ENCODE measurements around the gene HEATR9.

HEATR9 gene

DNA sequence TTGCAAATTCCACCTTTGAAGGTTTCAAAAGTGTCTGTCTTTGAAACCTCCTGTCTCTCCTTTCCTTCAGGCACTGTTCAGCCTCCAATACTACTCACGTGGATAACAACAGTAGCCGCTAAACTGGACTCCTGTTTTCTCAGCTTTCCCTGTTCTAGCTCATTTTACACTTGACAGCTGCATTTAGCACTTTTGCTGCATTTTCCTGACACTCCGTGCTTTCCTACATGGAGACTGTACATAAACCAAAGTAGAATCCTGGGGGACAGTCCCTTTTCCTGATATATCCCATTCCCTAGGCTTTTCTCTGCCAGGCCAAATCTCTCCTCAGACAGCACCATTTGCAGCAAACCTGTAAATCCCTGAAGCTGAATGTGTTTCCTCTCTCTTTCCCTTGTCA is 7.8 kb upstream of the HEATR9 start:
- WGBS, 2 experiments (ENCODE audit: insufficient coverage in 2 of 2), result 91 to 94% methylated on average over 3 of the region's 3 CpGs
- no peak overlapping the region for H3K4me3 ChIP-seq (ENCODE audit: extremely low read depth, insufficient read depth, low read length, poor library complexity, severe bottlenecking)
- no peaks in the 10 kb centered on the region for H3K36me3 ChIP-seq (ENCODE audit: control insufficient read depth, insufficient read depth, low read length)
- no peak overlapping the region for H3K27ac ChIP-seq (ENCODE audit: low read depth, low read length, severe bottlenecking)
- H3K4me1 ChIP-seq (ENCODE audit: control insufficient read depth, insufficient read depth, low read length, poor library complexity, severe bottlenecking), result no peaks in the 10 kb centered on the region
- H3K9me3 ChIP-seq (ENCODE audit: control insufficient read depth, low read length), result no peaks in the 10 kb centered on the region

DNA sequence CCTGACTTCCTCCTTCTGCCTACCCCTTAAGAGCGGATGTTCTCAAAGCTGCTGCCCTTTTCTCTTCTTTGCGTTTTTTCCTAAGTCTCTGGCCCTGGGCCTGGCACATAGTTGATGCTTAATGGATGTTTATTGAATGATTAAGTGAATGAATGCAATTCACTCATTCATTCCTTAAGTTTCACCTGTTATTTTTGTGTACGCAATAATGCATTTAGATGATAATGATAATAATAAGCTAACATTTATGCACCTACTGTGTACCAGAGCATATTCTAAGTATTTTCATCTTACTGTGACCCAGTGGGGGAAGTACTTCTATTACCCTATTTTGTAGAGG is 7.1 kb upstream of the HEATR9 start:
- Histone ChIP-seq H3K9me3 (ENCODE audit: control insufficient read depth, low read length) (no peaks in the 10 kb centered on the region), H3K36me3 (ENCODE audit: control insufficient read depth, insufficient read depth, low read length) (no peaks in the 10 kb centered on the region), H3K4me3 (ENCODE audit: extremely low read depth, insufficient read depth, low read length, poor library complexity, severe bottlenecking) (no peak overlapping the region), H3K27ac (ENCODE audit: low read depth, low read length, severe bottlenecking) (no peak overlapping the region), H3K4me1 (ENCODE audit: control insufficient read depth, insufficient read depth, low read length, poor library complexity, severe bottlenecking) (no peaks in the 10 kb centered on the region)
- WGBS, 2 experiments (ENCODE audit: insufficient coverage in 2 of 2), result 100% methylated on average over 1 of the region's 3 CpGs; no CpG with 5 or more reads in 1 of the 2 experiments

DNA sequence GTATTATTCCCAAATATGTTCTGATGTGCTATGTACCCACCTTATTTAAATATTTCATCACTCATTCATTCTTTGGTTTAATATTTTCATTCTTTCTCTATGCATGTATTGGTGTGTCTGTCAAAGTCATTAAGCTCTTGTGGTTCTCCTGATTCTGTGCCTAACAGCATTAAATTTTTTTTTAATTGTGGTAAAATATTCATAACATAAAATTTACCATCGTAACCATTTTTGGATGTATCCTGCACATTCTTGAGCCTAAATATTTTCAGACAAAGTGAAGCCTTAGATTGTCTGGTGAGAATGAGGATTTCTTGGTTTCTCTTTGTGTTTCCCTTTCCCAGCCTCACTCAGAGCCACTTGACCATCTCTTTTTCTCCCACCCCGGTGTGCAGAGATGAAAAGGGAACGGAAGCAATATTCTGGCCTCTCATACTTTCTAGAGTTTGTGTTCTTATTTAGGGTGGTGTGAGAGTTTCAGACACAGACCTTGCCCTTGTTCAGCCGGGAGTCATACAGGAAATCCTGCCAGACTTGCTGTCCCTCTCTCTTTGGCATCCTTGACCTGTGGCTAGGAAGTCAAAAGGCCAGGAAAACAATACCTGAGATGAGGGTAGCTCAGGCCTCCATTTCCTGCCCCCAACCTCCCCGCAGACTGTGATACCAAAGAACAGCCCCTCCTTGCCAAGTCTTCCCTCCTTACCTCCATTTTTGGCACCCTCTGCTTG is 6.5 kb upstream of the HEATR9 start:
- no peak overlapping the region for H3K27ac ChIP-seq (ENCODE audit: low read depth, low read length, severe bottlenecking)

DNA sequence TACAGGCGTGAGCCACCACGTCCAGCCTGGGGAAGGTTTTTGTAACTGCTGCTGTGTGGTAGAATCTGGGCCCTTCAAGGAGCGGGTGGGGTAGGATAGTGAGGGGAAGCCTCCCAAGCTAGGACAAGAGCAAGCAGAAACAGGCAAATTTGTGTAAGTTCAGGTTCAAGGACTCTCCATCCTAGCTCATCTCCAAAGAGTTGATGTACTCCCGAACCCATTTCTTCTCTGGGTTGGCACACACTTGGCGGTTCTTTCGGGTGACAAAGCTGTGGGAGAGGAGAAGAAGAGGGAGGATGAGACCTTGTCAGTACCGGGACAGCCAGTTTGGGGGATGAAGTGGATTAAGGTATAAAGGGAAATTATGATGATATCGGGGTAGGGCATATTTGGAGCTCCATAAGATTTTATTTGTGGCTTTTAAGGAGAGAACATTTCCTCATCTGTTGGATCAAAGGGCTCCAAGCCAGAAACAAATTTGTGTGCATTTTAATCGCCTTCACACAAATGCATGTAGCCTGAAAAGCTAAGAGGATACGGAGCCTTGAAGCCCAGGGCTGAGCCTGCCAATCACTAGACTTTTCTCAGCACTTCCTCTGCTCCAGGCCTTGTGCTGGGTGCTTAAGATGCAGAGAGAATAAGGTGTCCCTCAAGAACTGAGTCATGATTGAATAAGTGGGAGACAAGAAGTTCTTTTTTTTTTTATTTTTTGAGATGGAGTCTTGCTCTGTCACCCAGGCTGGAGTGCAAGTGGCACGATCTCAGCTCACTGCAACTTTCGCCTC is 3.7 kb upstream of the HEATR9 start:
- WGBS, 2 experiments (ENCODE audit: insufficient coverage in 2 of 2), result 98 to 100% methylated on average over 6 to 8 of the region's 12 CpGs
- no peaks in the 10 kb centered on the region for H3K36me3 ChIP-seq (ENCODE audit: control insufficient read depth, insufficient read depth, low read length)
- no peak overlapping the region for H3K4me3 ChIP-seq (ENCODE audit: extremely low read depth, insufficient read depth, low read length, poor library complexity, severe bottlenecking)
- H3K4me1 ChIP-seq (ENCODE audit: control insufficient read depth, insufficient read depth, low read length, poor library complexity, severe bottlenecking), result no peaks in the 10 kb centered on the region
- no peaks in the 10 kb centered on the region for H3K9me3 ChIP-seq (ENCODE audit: control insufficient read depth, low read length)
- no peak overlapping the region for H3K27ac ChIP-seq (ENCODE audit: low read depth, low read length, severe bottlenecking)

More for the DNA sequence above, 6.5 kb upstream of the HEATR9 start:
- WGBS, 2 experiments (ENCODE audit: insufficient coverage in 2 of 2), result 58 to 79% methylated on average over 2 of the region's 5 CpGs
- Histone ChIP-seq H3K4me1 (ENCODE audit: control insufficient read depth, insufficient read depth, low read length, poor library complexity, severe bottlenecking) (no peaks in the 10 kb centered on the region), H3K9me3 (ENCODE audit: control insufficient read depth, low read length) (no peaks in the 10 kb centered on the region), H3K4me3 (ENCODE audit: extremely low read depth, insufficient read depth, low read length, poor library complexity, severe bottlenecking) (no peak overlapping the region), H3K36me3 (ENCODE audit: control insufficient read depth, insufficient read depth, low read length) (no peaks in the 10 kb centered on the region)

DNA sequence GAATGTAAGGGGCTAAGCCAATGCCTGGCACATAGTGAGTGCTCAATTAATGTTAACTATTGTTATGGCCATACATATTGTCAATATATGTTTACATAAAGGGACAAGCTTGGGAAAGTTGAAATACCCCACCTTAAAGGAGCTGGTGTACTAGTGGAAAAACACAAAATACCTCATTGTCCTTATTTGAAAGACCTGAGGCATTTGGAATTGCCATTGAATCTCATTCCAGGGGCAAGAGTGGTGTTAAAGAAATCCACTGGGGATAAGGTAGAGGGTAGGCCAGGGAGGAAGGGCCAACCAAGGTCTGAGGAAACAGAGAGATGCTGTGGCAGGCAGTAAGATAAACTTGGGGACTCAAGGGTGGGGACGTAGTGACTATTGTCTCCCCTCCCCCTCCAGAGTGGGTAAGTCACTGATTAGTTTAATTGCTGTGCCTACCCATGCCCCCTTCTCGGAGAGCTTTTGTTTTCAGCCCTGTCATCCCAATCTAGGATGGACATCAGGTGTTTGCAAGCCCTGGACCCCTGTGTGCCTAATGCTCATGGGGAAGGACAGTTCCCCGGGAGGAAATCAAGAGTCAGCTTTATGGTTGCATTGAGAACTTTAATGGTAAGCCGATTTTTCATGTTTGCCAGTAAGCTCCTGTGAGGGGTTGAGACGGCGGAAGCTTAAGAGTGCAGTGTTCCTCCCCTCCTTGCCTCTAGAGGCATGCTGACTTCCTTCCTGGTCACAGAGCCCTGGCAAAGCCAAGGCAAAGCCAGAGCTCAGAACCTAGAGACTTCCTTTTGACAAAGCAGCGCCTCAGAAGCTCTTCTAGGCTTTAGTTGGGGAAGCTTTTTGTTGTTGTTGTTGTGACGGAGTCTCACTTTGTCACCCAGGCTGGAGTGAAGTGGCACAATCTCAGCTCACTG is 2.5 kb upstream of the HEATR9 start:
- WGBS, 2 experiments (ENCODE audit: insufficient coverage in 2 of 2), result 86 to 87% methylated on average over 4 to 6 of the region's 8 CpGs
- Histone ChIP-seq H3K27ac (ENCODE audit: low read depth, low read length, severe bottlenecking) (no peak overlapping the region), H3K36me3 (ENCODE audit: control insufficient read depth, insufficient read depth, low read length) (no peaks in the 10 kb centered on the region), H3K9me3 (ENCODE audit: control insufficient read depth, low read length) (no peaks in the 10 kb centered on the region), H3K4me1 (ENCODE audit: control insufficient read depth, insufficient read depth, low read length, poor library complexity, severe bottlenecking) (no peaks in the 10 kb centered on the region), H3K4me3 (ENCODE audit: extremely low read depth, insufficient read depth, low read length, poor library complexity, severe bottlenecking) (no peak overlapping the region)

DNA sequence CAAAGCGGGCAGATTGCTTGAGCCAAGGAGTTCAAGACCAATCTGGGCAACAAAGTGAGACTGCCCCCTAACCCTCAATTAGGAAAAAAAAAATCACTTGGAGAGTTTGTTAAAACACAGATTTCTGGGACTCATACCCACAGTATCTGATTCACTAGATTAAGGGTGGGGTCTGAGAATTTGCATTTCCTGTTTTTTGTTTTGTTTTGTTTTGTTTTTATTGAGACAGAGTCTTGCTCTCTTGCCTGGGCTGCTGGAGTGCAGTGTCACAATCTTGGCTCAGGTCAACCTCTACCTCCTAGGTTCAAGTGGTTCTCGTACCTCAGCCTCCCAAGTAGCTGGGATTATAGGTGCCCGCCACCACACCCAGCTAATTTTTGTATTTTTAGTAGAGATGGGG is 1.1 kb downstream of the HEATR9 start:
- Histone ChIP-seq H3K4me1 (ENCODE audit: control insufficient read depth, insufficient read depth, low read length, poor library complexity, severe bottlenecking) (no peaks in the 10 kb centered on the region), H3K27ac (ENCODE audit: low read depth, low read length, severe bottlenecking) (no peak overlapping the region), H3K9me3 (ENCODE audit: control insufficient read depth, low read length) (no peaks in the 10 kb centered on the region), H3K4me3 (ENCODE audit: extremely low read depth, insufficient read depth, low read length, poor library complexity, severe bottlenecking) (no peak overlapping the region), H3K36me3 (ENCODE audit: control insufficient read depth, insufficient read depth, low read length) (no peaks in the 10 kb centered on the region)
- WGBS, 2 experiments (ENCODE audit: insufficient coverage in 2 of 2), result 86% methylated on average over 2 of the region's 3 CpGs; no CpG with 5 or more reads in 1 of the 2 experiments

DNA sequence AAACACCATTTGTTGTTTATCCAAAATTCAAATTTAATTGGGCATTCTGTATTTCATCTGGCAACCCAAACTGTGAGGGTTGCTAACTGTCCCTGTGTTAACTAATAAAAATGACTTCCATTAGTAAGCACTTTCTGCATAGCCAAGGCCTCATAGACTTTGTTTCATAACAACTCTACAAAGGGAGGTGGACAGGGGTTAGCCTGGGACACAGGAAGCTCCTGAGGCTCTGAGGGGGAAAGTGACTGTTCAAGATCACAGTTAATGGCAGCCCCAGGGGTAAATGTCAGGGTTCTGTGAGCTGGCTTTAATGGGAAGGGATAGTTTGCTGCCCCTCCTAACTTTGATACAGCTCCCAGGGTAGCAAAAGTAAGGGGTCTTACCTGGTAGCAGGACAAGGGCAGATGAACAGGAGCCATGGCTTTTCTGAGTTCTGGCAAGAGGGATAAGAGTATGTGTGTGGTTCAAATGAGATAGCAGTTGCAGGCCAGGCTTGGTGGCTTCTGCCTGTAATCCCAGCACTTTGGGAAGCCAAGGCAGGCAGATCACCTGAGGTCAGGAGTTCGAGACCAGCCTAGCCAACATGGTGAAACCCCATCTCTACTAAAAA is 2.2 kb downstream of the HEATR9 start:
- Histone ChIP-seq H3K4me3 (ENCODE audit: extremely low read depth, insufficient read depth, low read length, poor library complexity, severe bottlenecking) (no peak overlapping the region), H3K9me3 (ENCODE audit: control insufficient read depth, low read length) (no peaks in the 10 kb centered on the region), H3K36me3 (ENCODE audit: control insufficient read depth, insufficient read depth, low read length) (no peaks in the 10 kb centered on the region), H3K4me1 (ENCODE audit: control insufficient read depth, insufficient read depth, low read length, poor library complexity, severe bottlenecking) (no peaks in the 10 kb centered on the region), H3K27ac (ENCODE audit: low read depth, low read length, severe bottlenecking) (no peak overlapping the region)
- WGBS, 2 experiments (ENCODE audit: insufficient coverage in 2 of 2), result 100% methylated on average over 1 of the region's 1 CpG; no CpG with 5 or more reads in 1 of the 2 experiments

DNA sequence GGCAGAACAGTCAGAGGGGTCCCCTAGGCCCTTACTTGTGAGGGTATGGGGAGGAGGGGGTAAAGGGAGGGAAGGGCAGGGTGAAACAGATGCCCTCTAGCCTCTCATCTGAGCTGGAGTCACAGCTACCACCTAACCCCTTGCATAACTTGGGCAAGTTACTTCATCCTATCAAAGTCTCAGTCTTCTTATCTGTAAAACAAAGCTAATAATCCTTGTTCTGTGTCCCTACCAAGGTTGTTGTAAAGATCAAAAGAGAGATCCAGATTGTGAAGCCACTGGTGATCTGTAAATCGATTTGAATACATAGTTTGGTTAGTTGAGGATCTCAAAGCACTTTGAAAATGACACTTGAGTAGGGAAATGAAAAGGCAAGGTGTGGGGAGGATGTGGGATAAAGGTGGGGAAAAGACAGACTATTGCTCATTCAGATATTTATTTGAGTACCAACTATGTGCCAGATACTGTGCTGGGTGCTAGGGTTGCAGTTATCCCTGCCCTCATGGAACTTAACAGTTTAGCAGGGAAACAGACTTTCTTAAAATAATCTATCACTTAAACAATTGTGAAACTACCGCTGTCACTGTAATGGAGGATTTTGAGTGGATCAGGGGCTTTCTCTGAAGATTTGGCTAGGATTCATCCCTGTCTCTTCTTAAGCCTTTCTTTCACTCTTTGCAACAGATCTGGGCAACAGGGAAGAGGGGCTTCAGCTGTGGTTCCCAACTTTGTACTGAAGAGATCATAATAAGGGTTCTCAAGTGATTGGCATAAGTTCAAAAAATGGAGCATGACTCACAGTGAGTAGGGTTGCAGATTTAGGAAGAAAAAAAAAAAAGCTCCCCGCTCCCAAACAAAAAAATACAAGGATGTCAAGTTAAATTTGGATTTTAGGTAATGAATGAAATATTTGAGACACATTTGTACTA is 3.0 kb downstream of the HEATR9 start:
- Histone ChIP-seq H3K4me1 (ENCODE audit: control insufficient read depth, insufficient read depth, low read length, poor library complexity, severe bottlenecking) (no peaks in the 10 kb centered on the region), H3K27ac (ENCODE audit: low read depth, low read length, severe bottlenecking) (no peak overlapping the region), H3K36me3 (ENCODE audit: control insufficient read depth, insufficient read depth, low read length) (no peaks in the 10 kb centered on the region), H3K4me3 (ENCODE audit: extremely low read depth, insufficient read depth, low read length, poor library complexity, severe bottlenecking) (no peak overlapping the region), H3K9me3 (ENCODE audit: control insufficient read depth, low read length) (no peaks in the 10 kb centered on the region)
- 50 to 100% methylated on average over 1 of the region's 3 CpGs for WGBS, 2 experiments (ENCODE audit: insufficient coverage in 2 of 2)

DNA sequence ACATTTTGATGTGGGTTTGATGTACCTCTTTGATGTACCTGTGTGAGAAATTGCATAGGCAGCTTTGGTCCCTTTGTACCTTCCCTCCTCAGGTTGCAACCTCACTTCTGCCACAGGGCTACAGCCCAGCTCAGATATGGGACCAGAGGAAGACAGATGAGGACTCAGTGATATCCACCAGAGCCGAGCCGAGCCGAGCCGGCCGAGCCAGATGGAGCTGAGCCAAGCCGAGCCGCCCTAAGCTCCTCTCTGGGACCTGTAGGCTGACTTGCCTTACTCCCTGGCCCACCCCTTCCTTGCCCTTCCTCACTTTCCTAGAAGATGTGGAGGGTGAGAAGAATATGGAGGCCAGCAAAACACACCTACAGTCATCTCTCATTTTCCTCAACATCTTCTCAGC is 3.8 kb downstream of the HEATR9 start:
- no peaks in the 10 kb centered on the region for H3K36me3 ChIP-seq (ENCODE audit: control insufficient read depth, insufficient read depth, low read length)
- H3K9me3 ChIP-seq (ENCODE audit: control insufficient read depth, low read length), result no peaks in the 10 kb centered on the region
- H3K4me3 ChIP-seq (ENCODE audit: extremely low read depth, insufficient read depth, low read length, poor library complexity, severe bottlenecking), result no peak overlapping the region
- H3K4me1 ChIP-seq (ENCODE audit: control insufficient read depth, insufficient read depth, low read length, poor library complexity, severe bottlenecking), result no peaks in the 10 kb centered on the region
- no peak overlapping the region for H3K27ac ChIP-seq (ENCODE audit: low read depth, low read length, severe bottlenecking)
- 85 to 100% methylated on average over 2 to 6 of the region's 7 CpGs for WGBS, 2 experiments (ENCODE audit: insufficient coverage in 2 of 2)

Data from mesodermal cell (in vitro differentiated cells).